HG03378 (cell line): ENCODE results near the gene BBC3.
A peak's percentile ranks its signal among the peaks of the same experiment; 100 is the strongest.
"Not testable (repeated sequence)": the region's sequence is repeated elsewhere in the genome, so short reads cannot be mapped to it uniquely, and the experiment has no call there.

ENCODE experiments used
- ATAC-seq: cut with Tn5 transposase; IDR thresholded peaks from one replicate; pipeline ENCODE4 v1.9.1; 2021; ENCODE audit warnings: mild to moderate bottlenecking, moderate library complexity; ENCODE audit not compliant: unreplicated experiment

Gene BBC3

DNA sequence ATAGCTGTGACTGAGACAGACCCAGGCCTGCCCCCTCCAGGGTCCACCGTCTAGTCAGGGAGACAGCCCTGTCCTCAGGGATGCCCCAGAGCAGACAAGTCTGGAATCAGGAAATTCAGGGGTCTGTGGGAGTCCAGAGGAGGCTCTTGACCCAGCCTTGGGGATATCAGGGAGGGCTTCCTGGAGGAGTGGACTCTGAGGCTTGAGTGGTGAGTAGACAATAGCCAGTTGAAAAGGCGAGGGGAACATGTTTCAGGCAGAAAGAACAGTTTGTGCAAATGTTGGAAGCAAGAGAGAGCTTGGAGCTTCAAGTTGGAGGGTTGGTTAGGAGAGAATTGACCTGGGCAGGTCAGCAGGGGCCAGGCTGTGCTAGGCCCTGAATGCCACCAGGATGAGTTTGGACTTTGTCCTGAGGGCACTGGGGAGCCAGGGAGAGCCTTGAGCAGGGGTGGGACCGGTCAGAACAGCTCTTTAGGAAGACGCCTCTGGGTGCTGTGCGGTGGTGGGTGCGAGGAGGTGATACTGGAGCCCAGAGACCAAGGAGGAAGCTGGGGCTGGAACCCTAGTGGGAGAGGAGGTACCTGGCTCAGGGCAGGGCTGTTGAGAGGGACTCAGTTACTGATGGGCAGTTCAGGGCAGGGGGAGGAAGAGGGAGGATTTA lies 28.0 kb upstream of the BBC3 start:
- no peak for ATAC-seq

DNA sequence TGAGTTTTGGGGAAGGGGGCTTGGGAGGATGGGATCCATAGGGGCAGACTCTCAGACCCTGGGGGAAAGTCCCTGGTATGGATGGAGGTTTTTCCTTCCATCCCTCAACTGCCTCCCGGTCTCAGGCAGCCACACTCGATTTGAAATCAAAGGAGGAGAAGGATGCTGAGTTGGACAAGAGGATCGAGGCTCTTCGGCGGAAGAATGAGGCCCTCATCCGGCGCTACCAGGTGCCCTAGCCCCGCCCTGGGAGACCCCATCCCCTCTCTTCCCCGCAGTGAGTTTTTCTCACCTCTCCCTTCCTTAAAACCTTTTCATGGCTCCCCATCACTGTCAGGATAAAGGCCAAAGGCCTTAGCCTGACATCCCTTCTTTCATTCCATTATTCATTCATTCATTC lies 27.4 kb upstream of the BBC3 start:
- ATAC-seq = no peak

DNA sequence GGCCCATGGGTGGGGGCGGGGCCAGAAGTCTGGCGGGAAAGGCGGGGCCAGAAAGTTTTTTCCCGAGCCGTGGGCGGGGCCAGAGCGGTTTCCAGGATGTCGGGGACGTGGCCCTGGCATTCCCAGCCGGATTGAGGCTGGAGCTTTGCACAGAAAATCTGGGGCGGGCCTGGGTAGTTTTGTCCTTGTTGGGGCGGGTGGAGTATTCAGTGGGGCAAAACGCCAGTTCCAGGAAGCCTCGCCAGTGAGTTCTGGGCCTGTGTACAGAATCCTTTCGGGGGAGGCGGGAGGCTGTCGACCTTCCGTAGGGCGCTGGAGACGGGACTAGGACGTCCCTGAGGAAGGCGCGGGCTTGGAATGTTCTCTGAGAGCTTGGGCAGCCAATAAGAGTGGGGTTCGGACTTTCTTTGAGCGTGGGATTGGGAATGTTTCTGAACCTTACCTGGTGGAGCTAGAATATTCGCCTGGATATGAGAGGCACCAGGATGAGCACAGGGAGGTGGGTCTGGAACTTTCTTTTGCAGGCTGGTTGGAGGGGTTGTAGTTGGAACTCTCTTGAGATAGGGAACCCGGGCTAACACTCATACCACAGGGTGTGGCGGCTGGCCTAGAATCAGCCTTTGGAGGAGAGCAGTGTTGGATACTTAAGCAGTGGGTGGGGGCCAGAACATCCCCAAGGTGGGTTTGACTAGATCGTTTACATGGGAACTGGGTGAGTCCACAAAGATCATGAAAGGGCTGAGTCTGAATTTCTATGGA lies 26.6 kb upstream of the BBC3 start:
- ATAC-seq = no peak

GRCh38 chr19:47256693-47257410 lies 25.9 kb upstream of the BBC3 start:
- ATAC-seq = peak; percentile 64

- ATAC-seq = peak; percentile 33
Measured at GRCh38 chr19:47255879-47256692, 25.1 kb upstream of the BBC3 start, which contains the start of gene CCDC9. CCDC9 (plus strand) TSS chr19:47256525; CDS start chr19:47258401, 1,876 bp downstream.

- no peak for ATAC-seq
Measured at GRCh38 chr19:47253970-47254369, 23.0 kb upstream of the BBC3 start.

- ATAC-seq = no peak
Measured at GRCh38 chr19:47253467-47253881, 22.5 kb upstream of the BBC3 start.

- not testable (repeated sequence) for ATAC-seq
Measured at GRCh38 chr19:47253016-47253415, 22.0 kb upstream of the BBC3 start.

GRCh38 chr19:47247308-47247990 lies 16.4 kb upstream of the BBC3 start:
- no peak for ATAC-seq

- ATAC-seq = peak; percentile 58
Measured at GRCh38 chr19:47243776-47244547, 13.0 kb upstream of the BBC3 start.

DNA sequence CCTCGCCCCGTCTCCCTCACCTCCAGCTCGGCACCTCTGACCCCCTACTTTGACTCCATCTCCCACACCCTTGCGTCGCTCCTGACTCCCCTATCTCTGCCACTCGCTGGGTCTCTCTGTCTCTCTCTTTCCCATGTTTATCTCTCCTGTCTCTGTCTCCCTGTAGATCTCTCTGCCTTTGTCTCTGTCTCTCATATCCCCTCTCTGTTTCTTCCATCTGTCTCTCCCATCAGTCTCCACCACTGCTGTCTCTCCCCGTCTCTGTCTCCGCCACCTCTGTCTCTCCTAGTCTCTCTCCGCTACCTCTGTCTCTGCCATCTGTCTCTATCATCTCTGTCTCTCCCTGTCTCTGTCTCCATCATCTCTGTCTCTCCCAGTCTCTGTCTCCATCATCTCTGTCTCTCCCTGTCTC lies 12.4 kb upstream of the BBC3 start:
- no peak for ATAC-seq

DNA sequence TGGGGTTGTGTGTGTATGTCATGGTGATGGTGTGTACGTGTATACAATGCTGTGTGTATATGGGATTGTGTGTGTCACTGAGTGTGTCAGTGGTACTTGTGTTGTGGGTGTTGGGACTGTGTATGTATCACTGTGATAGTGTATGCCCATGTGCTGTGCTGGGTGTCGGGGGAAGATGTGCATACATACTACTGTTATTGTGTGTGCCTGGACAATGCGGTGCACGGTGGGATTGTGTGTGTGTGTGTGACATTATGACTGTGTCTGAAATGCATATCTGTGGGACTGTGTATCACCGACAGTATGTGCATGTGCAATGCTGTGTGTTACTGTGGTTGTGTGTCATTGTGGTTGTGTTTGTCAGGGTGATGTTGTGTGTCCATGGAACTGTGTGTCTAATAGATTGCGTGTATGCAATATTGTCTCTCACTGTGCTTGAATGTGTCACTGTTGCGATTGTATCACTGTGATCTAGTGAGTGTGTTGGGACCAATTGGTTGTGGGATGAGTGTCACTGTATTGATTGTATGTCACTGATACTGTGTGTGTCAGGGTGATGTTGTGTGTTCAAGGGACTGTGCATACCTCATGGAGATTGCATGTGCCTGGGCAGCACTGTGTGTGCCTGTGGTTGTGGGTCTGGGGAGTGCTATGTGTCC lies 11.0 kb upstream of the BBC3 start:
- ATAC-seq = no peak

GRCh38 chr19:47240996-47241918 lies 10.3 kb upstream of the BBC3 start:
- ATAC-seq = no peak

DNA sequence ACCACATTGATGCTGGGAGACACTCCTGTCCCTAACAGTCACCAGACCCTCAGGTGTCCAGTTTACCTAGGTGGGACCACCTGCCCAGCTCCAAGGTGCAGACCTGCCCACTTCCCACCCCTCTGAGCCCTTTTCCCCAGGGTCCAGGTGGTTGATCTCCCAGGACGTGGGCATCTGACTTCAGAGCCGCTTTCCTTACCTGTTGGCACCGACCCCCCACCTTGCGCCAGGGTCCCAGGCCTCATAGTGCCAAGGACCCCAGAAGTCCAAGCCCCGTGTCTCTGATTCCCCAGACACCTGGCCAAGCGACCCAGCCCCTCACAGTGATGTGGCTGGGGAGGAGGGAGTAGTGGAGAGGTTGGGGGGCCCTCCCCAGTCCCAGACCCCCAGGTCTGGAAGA lies 9.6 kb upstream of the BBC3 start:
- ATAC-seq = no peak

- no peak for ATAC-seq
Measured at GRCh38 chr19:47239610-47240296, 8.8 kb upstream of the BBC3 start.

DNA sequence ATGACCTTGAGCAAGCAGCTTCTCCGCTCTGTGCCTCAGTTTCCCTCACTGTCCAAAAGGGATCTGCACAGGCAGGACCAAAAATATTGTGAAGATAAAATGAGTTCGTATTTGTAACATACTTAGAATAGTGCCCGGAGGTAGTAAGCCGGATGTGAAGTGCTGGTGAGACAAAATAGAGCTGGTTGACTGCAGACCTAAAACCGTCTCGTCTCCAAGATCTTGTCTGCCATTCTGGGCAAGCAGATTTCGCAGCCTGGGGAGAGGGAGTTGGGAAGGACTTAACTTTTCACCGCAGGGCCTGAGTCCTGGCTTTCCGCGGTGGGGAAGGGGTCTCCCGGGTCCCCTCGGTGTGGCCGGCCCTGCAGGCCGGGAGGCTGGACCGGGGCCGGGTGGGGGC lies 8.2 kb upstream of the BBC3 start:
- no peak for ATAC-seq

GRCh38 chr19:47236072-47236675 lies 5.2 kb upstream of the BBC3 start:
- ATAC-seq = no peak
